22Rv1 (cell line): ENCODE results near the gene SPAG17.

Source experiments
- CTCF ChIP-seq: fragments of 450-650 bp; IDR thresholded peaks from 2 replicates; pipeline ENCODE4 v1.5.1; 2017; ENCODE audit warnings: mild to moderate bottlenecking
- ZFX ChIP-seq: fragments of 450-650 bp; IDR thresholded peaks from 2 replicates; pipeline ENCODE4 v1.6.1; 2017; ENCODE audit warnings: antibody characterized with exemption, borderline replicate concordance

GRCh38 chr1:117929343-117930172, 255.5 kb downstream of the SPAG17 start, which contains the start of the genes GDAP2 and WDR3:
- no peak for TF ChIP-seq CTCF
- no peak for TF ChIP-seq ZFX
